Measurements from ENCODE around the gene ZNF362.

Gene ZNF362

DNA sequence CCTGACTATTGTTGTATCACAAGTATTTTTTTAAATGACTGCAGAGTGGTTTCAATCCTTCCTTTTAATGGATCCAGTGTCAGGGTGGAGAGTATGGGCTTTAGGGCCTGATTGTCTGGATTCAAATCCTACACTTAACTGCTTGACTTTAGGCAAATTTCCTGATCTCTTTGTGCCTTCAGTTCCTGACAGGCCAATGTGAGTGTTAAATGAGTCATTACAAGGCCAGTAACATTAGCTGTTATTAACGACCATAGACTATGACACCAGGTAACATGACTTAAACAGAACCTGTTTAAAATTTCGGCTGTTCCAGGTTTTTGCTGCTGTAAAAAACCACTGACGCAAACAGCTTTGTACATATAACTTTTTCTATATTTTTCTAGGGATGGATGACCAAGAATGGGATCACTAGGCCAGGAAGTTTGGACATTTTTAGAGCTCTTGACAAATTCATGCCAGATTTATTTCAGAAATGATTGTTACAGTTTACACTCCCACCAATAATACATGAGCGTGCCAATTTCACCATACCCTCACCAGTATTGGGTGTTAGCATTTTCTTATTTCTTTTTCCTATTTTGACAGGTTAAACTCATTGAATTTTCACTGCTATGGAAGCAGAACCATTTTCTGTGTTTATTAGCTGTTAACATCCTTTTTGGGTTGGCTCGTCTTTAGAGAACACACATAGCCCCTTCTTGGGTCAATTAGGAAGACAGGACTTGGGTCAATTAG, 11.3 kb downstream of the ZNF362 start:
- TF ChIP-seq, protein P1, sequence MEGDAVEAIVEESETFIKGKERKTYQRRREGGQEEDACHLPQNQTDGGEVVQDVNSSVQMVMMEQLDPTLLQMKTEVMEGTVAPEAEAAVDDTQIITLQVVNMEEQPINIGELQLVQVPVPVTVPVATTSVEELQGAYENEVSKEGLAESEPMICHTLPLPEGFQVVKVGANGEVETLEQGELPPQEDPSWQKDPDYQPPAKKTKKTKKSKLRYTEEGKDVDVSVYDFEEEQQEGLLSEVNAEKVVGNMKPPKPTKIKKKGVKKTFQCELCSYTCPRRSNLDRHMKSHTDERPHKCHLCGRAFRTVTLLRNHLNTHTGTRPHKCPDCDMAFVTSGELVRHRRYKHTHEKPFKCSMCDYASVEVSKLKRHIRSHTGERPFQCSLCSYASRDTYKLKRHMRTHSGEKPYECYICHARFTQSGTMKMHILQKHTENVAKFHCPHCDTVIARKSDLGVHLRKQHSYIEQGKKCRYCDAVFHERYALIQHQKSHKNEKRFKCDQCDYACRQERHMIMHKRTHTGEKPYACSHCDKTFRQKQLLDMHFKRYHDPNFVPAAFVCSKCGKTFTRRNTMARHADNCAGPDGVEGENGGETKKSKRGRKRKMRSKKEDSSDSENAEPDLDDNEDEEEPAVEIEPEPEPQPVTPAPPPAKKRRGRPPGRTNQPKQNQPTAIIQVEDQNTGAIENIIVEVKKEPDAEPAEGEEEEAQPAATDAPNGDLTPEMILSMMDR (conservative IDR thresholded peaks at IDR 0.05; ENCODE audit: control insufficient read depth, insufficient read depth, low read depth, low read length) = no peak
- DNase-seq (ENCODE audit: low read depth) = no peak
- H3K4me3 ChIP-seq (ENCODE audit: control insufficient read depth, low read depth, low read length) = no peak overlapping the region

DNA sequence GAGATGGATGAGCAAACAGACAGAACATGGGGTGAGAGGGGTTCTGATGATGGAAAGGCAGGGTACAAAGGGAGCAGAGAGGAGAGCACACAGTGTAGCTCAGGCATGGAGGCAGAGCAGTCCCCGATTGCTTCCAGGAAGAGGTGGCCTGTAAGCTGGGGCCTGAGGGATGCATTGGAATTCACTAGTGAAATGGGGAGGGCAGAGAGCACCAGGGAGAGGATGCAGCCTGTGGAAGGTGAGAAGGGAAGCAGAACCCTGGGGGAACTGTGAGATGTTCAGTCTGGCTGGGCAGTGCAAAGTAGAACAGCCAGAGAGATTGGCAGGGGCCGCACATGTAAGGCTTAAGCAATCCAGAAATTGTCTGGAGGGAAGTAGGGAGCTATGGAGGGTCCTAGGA, 12.2 kb downstream of the ZNF362 start:
- H3K4me3 ChIP-seq (ENCODE audit: control insufficient read depth, low read depth, low read length) = no peak overlapping the region
- TF ChIP-seq, protein P1 (conservative IDR thresholded peaks at IDR 0.05; ENCODE audit: control insufficient read depth, insufficient read depth, low read depth, low read length) = no peak
- no peak for DNase-seq (ENCODE audit: low read depth)

DNA sequence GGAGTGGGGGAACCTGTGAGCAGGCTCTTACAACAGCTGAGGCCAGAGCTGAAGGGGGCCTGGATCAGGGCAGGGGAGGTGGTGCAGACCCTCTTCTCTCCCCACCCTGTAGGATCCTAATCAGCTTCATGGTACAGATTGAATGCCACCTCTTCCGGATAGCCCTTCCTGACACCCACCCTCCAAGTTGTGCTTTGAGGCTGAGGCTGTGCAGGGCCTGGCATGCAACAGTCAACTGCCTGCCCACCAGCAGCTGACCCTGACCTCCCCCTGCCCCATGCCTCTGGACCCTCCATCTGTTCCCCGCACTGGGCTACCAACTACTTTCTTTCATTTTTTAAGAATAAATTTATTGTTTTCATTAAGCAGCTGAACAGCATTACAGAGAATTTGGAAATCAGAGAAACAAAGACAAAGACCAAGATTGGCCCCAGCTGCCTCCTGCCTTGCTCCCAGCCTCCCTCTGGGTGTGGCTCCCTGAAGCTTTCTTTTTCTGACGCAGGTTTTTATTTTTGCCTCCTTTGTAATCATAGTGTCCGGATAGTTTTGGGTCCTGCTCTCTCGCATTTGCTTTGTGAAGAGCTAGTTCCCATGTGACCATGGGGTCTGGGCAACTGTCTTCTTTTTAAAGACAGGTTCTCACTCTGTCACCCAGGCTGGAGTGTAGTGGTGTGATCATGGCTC, 12.8 kb downstream of the ZNF362 start:
- H3K4me3 ChIP-seq (ENCODE audit: control insufficient read depth, low read depth, low read length) = no peak overlapping the region
- DNase-seq (ENCODE audit: low read depth) = no peak
- TF ChIP-seq, protein P1 (conservative IDR thresholded peaks at IDR 0.05; ENCODE audit: control insufficient read depth, insufficient read depth, low read depth, low read length) = no peak

DNA sequence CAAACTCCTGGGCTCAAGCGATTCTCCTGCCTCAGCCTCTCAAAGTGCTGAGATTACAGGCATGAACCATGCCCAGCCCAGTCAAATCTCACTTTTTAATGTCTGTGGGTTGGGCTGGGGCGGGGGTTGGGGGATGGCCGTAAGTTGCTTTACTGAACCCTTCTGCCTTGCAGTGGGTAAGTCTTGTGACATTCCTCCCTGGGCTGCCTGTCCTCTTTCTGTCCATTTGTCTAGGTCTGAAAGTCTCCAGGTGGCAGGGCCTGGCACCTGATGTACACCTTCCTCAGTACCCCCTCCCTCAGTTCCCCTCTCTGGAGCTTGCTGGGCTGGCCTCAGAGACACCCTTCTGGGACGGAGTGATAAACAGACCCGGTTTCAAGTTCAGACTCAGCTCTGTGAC, 13.3 kb downstream of the ZNF362 start:
- TF ChIP-seq, protein P1 (conservative IDR thresholded peaks at IDR 0.05; ENCODE audit: control insufficient read depth, insufficient read depth, low read depth, low read length) = no peak
- DNase-seq (ENCODE audit: low read depth) = no peak

DNA sequence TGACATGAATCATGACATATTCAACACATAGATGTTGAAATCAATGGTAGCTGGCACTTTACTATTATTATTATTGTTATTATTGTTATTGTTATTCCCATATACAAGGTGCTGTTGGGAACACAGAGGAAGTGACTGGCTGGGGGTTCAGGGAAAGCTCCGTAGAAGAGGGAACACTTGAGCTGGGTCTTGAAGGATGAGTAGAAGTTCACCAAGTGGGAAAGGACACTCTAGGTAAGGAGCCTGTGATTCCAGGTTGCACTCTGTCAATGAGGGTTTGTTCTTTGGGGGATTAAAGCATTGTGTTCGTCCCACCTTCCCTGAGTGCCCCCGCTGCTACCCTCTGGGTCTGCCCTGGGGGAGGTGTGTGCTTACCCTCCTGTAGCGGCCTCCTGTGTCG, 14.1 kb downstream of the ZNF362 start:
- DNase-seq (ENCODE audit: low read depth) = no peak
- TF ChIP-seq, protein P1 (conservative IDR thresholded peaks at IDR 0.05; ENCODE audit: control insufficient read depth, insufficient read depth, low read depth, low read length) = no peak
- no peak overlapping the region for H3K4me3 ChIP-seq (ENCODE audit: control insufficient read depth, low read depth, low read length)

More for the DNA sequence above, 13.3 kb downstream of the ZNF362 start:
- no peak overlapping the region for H3K4me3 ChIP-seq (ENCODE audit: control insufficient read depth, low read depth, low read length)

DNA sequence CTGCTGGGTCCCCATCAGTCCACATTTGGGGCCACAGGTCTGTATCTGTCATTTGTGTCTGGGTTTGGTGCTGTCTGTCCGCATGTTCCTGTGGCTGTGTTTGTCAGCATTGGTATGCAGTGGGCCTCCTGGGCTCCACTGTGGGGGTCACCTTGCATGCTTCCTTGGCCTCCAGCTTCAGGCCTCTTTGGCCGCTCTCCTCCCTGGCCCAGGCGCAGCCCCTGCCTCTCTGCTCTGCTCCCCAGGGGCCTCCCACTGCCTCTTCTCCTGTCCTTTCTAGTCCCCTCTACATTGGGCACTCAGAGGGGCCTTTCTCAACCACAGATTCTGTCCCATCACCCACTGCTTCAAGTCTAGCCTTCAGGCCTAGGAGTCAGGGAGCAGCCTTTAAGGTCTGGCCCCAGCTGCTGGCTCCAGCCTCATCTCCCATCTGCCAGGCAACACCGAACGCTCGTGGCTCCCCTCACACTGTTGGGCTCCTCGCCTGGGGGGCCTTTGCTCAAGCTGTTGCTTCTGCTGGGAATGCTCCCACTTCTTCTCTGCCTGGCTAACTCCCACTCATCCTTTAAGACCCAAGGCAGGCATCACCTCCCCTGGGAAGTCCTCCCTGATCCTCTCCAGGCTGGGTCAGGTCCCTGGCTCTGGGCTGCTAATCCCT, 14.6 kb downstream of the ZNF362 start:
- DNase-seq (ENCODE audit: low read depth) = no peak
- TF ChIP-seq, protein P1 (conservative IDR thresholded peaks at IDR 0.05; ENCODE audit: control insufficient read depth, insufficient read depth, low read depth, low read length) = no peak

More for the DNA sequence above, 14.6 kb downstream of the ZNF362 start:
- H3K4me3 ChIP-seq (ENCODE audit: control insufficient read depth, low read depth, low read length) = no peak overlapping the region

All from fibroblast of mammary gland (primary cell).